Activated CD8-positive, alpha-beta memory T cell treated with anti-CD3 and anti-CD28 coated beads, Interleukin-2, amount 50 U/mL, for 1 hour (primary cell): ENCODE results near the gene MYO7A.
"Not testable (repeated sequence)": the region's sequence is repeated elsewhere in the genome, so short reads cannot be mapped to it uniquely, and the experiment has no call there.

Experiments
- DNase-seq: peaks from one replicate; pipeline ENCODE4 v3.0.0-alpha.2; 2020; ENCODE audit errors: extremely low read depth

The MYO7A gene

GRCh38 chr11:77093056-77093891, 34.8 kb upstream of the MYO7A start:
- no peak for DNase-seq

GRCh38 chr11:77093987-77094840, 33.8 kb upstream of the MYO7A start:
- no peak for DNase-seq

- no peak for DNase-seq
These were observed 33.1 kb upstream of the MYO7A start for GRCh38 chr11:77094841-77095365.

GRCh38 chr11:77095551-77096490, 32.2 kb upstream of the MYO7A start:
- DNase-seq: no peak

- no peak for DNase-seq
These were observed 31.4 kb upstream of the MYO7A start for GRCh38 chr11:77096591-77097019.

- DNase-seq: not testable (repeated sequence)
These were observed 30.9 kb upstream of the MYO7A start for GRCh38 chr11:77097180-77097579.

GRCh38 chr11:77100166-77101042, 27.6 kb upstream of the MYO7A start:
- DNase-seq: no peak

GRCh38 chr11:77101043-77101537, 27.0 kb upstream of the MYO7A start:
- no peak for DNase-seq

GRCh38 chr11:77102246-77103210, 25.5 kb upstream of the MYO7A start, which contains the start of gene OMP:
Gene OMP, plus strand, starts transcription at chr11:77102840. Its CDS starts 0 bp downstream, at chr11:77102840.
- no peak for DNase-seq

- DNase-seq: no peak
These were observed 24.7 kb upstream of the MYO7A start for GRCh38 chr11:77103319-77103718.

GRCh38 chr11:77104727-77105126, 23.3 kb upstream of the MYO7A start:
- no peak for DNase-seq

- no peak for DNase-seq
These were observed 21.7 kb upstream of the MYO7A start for GRCh38 chr11:77106321-77106720.

GRCh38 chr11:77106759-77107158, 21.3 kb upstream of the MYO7A start:
- DNase-seq: no peak

- DNase-seq: no peak
These were observed 20.1 kb upstream of the MYO7A start for GRCh38 chr11:77107950-77108349.

GRCh38 chr11:77108436-77108835, 19.6 kb upstream of the MYO7A start:
- no peak for DNase-seq

GRCh38 chr11:77109236-77110019, 18.6 kb upstream of the MYO7A start:
- DNase-seq: no peak

GRCh38 chr11:77110836-77111235, 17.2 kb upstream of the MYO7A start:
- DNase-seq: no peak

GRCh38 chr11:77111277-77111676, 16.8 kb upstream of the MYO7A start:
- no peak for DNase-seq
